IMR-90 (cell line): ENCODE data around the gene COL5A2. TPM values are rescaled to one million over a fixed set of nuclear protein-coding genes. Genes with fewer than 3 reads are reported as not detected.

Experiments used
- ATAC-seq: fragments of 200-7000 bp; cut with Tn5 transposase; 2 replicates; pipeline ENCODE4 v1.9.1; 2020; ENCODE audit warnings: low read depth, mild to moderate bottlenecking, moderate library complexity
- BruUV-seq: library from RNA; stranded (reverse); fragments of 400-500 nt; replicated peaks from 2 replicates; lab custom pipeline; 2021; lab: Mats Ljungman, UMichigan
- CTCF ChIA-PET: fragments of 300-600 bp; formaldehyde crosslinking; extraction: SDS; loops from one replicate; lab custom pipeline; 2021; ENCODE audit warnings: antibody characterized with exemption; lab: Yijun Ruan, JAX
- POLR2A ChIA-PET: fragments of 300-600 bp; sonication (Branson Sonifier 250); formaldehyde crosslinking; loops from one replicate; lab custom pipeline; 2022; ENCODE audit warnings: antibody characterized with exemption; ENCODE audit not compliant: unreplicated experiment; lab: Charles Lee
- DNase-seq: peaks from one replicate; pipeline ENCODE4 v3.0.0; 2013
- H2AFZ ChIP-seq: replicated peaks from 2 replicates; pipeline ENCODE3; 2013; ENCODE audit warnings: low read length, mild to moderate bottlenecking; ENCODE audit not compliant: poor library complexity
- H2AK5ac ChIP-seq: 2 replicates; pipeline ENCODE4 v1.6.1; 2013; ENCODE audit warnings: low read depth, low read length, inconsistent platforms
- H2AK9ac ChIP-seq: replicated peaks from 2 replicates; pipeline ENCODE3; 2013; ENCODE audit warnings: mild to moderate bottlenecking, low read depth, low read length, moderate library complexity; ENCODE audit not compliant: poor library complexity
- H2BK120ac ChIP-seq: 2 replicates; pipeline ENCODE4 v1.6.1; 2013; ENCODE audit warnings: low read depth, low read length, inconsistent platforms
- H2BK15ac ChIP-seq: 3 replicates; pipeline ENCODE4 v1.6.1; 2013; ENCODE audit warnings: low read depth, low read length, inconsistent platforms
- H2BK20ac ChIP-seq: 2 replicates; pipeline ENCODE4 v1.6.1; 2013; ENCODE audit warnings: low read depth, mild to moderate bottlenecking, inconsistent platforms, low read length, moderate library complexity
- H2BK5ac ChIP-seq: 2 replicates; pipeline ENCODE4 v1.6.1; 2013; ENCODE audit warnings: mild to moderate bottlenecking, low read depth, low read length, inconsistent platforms; ENCODE audit not compliant: poor library complexity, severe bottlenecking
- H3K14ac ChIP-seq: replicated peaks from 2 replicates; pipeline ENCODE4 v1.6.1; 2013; ENCODE audit warnings: low read depth, low read length, inconsistent platforms
- H3K18ac ChIP-seq: 2 replicates; pipeline ENCODE4 v1.6.1; 2013; ENCODE audit warnings: low read depth, low read length, control low read depth
- H3K23ac ChIP-seq: 2 replicates; pipeline ENCODE4 v1.6.1; 2013; ENCODE audit warnings: low read depth, low read length, inconsistent platforms
- H3K27ac ChIP-seq: 2 replicates; pipeline ENCODE4 v1.5.1; 2013; ENCODE audit warnings: mild to moderate bottlenecking, control low read depth, low read length; ENCODE audit not compliant: insufficient read depth
- H3K27me3 ChIP-seq: 2 replicates; pipeline ENCODE4 v1.6.1; 2013; ENCODE audit warnings: low read length; ENCODE audit not compliant: control insufficient read depth, insufficient read depth
- H3K36me3 ChIP-seq: 2 replicates; pipeline ENCODE4 v1.6.1; 2013; ENCODE audit warnings: low read length, mixed read lengths; ENCODE audit not compliant: control insufficient read depth, insufficient read depth
- H3K4ac ChIP-seq: 2 replicates; pipeline ENCODE4 v1.6.1; 2013; ENCODE audit warnings: low read depth, low read length, inconsistent platforms
- H3K4me1 ChIP-seq: 2 replicates; pipeline ENCODE4 v1.6.1; 2013; ENCODE audit warnings: low read length, mixed read lengths; ENCODE audit not compliant: control insufficient read depth, insufficient read depth
- H3K4me2 ChIP-seq: 2 replicates; pipeline ENCODE4 v1.6.1; 2013; ENCODE audit warnings: low read depth, mild to moderate bottlenecking, control low read depth, low read length, moderate library complexity
- H3K4me3 ChIP-seq: 2 replicates; pipeline ENCODE4 v1.5.1; 2013; ENCODE audit warnings: low read depth, mild to moderate bottlenecking, control low read depth, low read length, moderate library complexity; ENCODE audit not compliant: insufficient read depth
- H3K56ac ChIP-seq: 2 replicates; pipeline ENCODE4 v1.6.1; 2013; ENCODE audit warnings: low read length, inconsistent platforms; ENCODE audit not compliant: insufficient read depth; ENCODE audit errors: extremely low read depth
- H3K79me1 ChIP-seq, 2 experiments: 2 replicates each; pipeline ENCODE4 v1.6.1; 2013; ENCODE audit warnings: low read length in 2 of 2, inconsistent platforms in 1 of 2, low read depth in 1 of 2
- H3K9ac ChIP-seq: 2 replicates; pipeline ENCODE4 v1.6.1; 2013; ENCODE audit warnings: low read depth, low read length, control low read depth
- H3K9me1 ChIP-seq: 2 replicates; pipeline ENCODE4 v1.6.1; 2013; ENCODE audit warnings: low read length, inconsistent platforms; ENCODE audit not compliant: insufficient read depth
- H3K9me3 ChIP-seq: 2 replicates; pipeline ENCODE4 v1.6.1; 2013; ENCODE audit warnings: low read length; ENCODE audit not compliant: control insufficient read depth, insufficient read depth
- H4K20me1 ChIP-seq: 2 replicates; pipeline ENCODE4 v1.6.1; 2013; ENCODE audit warnings: low read length, inconsistent platforms; ENCODE audit not compliant: insufficient read depth
- H4K5ac ChIP-seq: 2 replicates; pipeline ENCODE4 v1.6.1; 2013; ENCODE audit warnings: mild to moderate bottlenecking, low read depth, low read length, control low read depth
- H4K8ac ChIP-seq, 2 experiments: 2 replicates each; pipeline ENCODE4 v1.6.1; 2013; ENCODE audit warnings: low read depth in 2 of 2, low read length in 2 of 2, control low read depth in 1 of 2, inconsistent platforms in 1 of 2
- H4K91ac ChIP-seq: 2 replicates; pipeline ENCODE4 v1.6.1; 2013; ENCODE audit warnings: low read depth, low read length, inconsistent platforms; ENCODE audit not compliant: insufficient read depth
- BHLHE40 ChIP-seq: fragments of 150-350 bp; IDR thresholded peaks from 2 replicates; pipeline ENCODE4 v1.6.1; 2016; ENCODE audit warnings: mild to moderate bottlenecking, low read depth, low read length
- CEBPB ChIP-seq: IDR thresholded peaks from 2 replicates; pipeline ENCODE4 v1.6.1; 2012; ENCODE audit warnings: low read depth, low read length, improper control_type of control experiment
- FOS ChIP-seq: fragments of 150-350 bp; IDR thresholded peaks from 2 replicates; pipeline ENCODE4 v1.6.1; 2016; ENCODE audit warnings: low read depth, low read length
- MAFK ChIP-seq: IDR thresholded peaks from 2 replicates; pipeline ENCODE4 v1.6.1; 2012; ENCODE audit warnings: low read depth, low read length, improper control_type of control experiment
- NFE2L2 ChIP-seq: fragments of 150-350 bp; IDR thresholded peaks from 2 replicates; pipeline ENCODE4 v1.6.1; 2016; ENCODE audit warnings: low read depth, mild to moderate bottlenecking, low read length
- POLR2A ChIP-seq: IDR thresholded peaks from 2 replicates; pipeline ENCODE4 v1.6.1; 2012; ENCODE audit warnings: mild to moderate bottlenecking, low read depth, low read length
- WGBS, 2 experiments: methylation state at CpG; one replicate each; pipeline versions ENCODE4 v1.1.5 to v1.1.7; 2013; ENCODE audit warnings: missing lambda C conversion rate in 2 of 2; ENCODE audit not compliant: insufficient read length in 1 of 2; ENCODE audit errors: extremely low coverage in 2 of 2; 5-methylcytosine and 5-hydroxymethylcytosine counted together
- dilution Hi-C: fragments of 300-500 bp; cut with HindIII; formaldehyde crosslinking; loops from one replicate; pipeline ENCODE4 v1.14.3; 2018; ENCODE audit warnings: low sequenced_read_pairs; ENCODE audit not compliant: unreplicated experiment
- in situ Hi-C: fragments of 300-500 bp; cut with MboI; formaldehyde crosslinking; loops from 3 replicates; pipeline ENCODE4 v1.14.3; 2019; ENCODE audit warnings: low sequenced_read_pairs, inconsistent platforms, mixed read lengths
- intact Hi-C: fragments of 100-400 bp; cut with micrococcal nuclease; formaldehyde crosslinking; loops from 2 replicates; pipeline ENCODE4 v1.10.0; 2022
- polyA plus RNA-seq, 3 experiments: library from polyadenylated mRNA; depleted of rRNA; stranded (reverse); fragments of >200 nt; gene quantifications; 2 replicates each; pipeline ENCODE4 v1.2.3, GENCODE V29; 2012; ENCODE audit warnings: low replicate concordance in 1 of 3
- total RNA-seq: library from RNA; depleted of rRNA; stranded (reverse); fragments of >200 nt; gene quantifications from 2 replicates; pipeline ENCODE4 v1.2.3, GENCODE V29; 2012

COL5A2 gene
- total and polyA plus RNA-seq, 2 of the 4 experiments (the other 2 are of a cell fraction) = 181 to 257 TPM

DNA sequence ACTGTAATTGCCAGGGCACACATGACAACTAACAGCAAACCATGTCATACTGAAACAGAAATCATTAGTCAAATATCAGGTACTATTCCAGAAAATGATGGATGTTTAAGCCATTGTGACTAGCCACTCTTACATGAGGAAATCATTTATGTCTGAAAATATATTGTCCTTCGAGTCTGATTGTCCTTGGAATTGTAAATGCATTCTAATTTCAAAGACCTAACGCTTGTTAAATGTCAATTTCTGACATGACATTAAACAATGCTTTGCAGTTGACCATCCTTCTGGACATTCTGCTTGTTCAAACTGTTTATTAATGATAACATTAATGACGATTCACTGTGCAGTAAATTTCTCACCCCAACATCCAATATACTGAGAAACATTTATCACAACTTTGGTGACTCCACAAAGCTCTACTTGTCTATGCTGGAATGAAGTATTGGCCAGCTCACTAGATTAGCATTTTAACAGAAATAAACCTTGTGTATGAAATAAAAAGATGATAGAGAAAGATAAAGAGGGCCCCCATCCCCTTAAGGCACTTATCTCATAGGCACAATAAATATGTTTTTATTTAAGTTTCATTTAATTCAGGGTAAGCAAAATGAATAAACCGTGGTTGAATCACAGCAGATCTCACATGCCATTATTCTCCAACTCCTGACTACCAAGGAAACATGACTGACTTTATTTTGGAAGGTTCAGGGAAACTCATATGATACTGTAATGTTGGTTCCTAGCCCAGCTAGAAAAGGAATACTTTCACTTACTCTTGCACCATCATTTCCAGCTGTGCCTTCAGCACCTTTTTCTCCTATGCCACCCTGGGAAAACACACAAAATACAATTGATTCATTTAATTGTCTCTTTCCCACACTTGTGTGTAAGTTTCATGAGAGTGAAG lies 123.1 kb downstream of the COL5A2 start:
- BruUV-seq = no TSS peak
- H3K27ac ChIP-seq = no peak overlapping the region; the same call in 1 of the 2 replicates
- ChIA-PET POLR2A (no interaction called here), CTCF (no interaction called here)
- peaks cover 2% of the 10 kb centered on the region; the same call in 1 of the 2 replicates for H3K4me1 ChIP-seq
- peak; percentile 19; the same call in 1 of the 2 replicates for ATAC-seq
- H2BK15ac ChIP-seq = peak overlapping the region; percentile 57; the same call in 1 of the 3 replicates
- H3K4ac ChIP-seq = peak overlapping the region; percentile 84
- H2AFZ ChIP-seq = no peak overlapping the region
- no peak overlapping the region for H3K4me3 ChIP-seq
- peak overlapping the region; percentile 30; the same call in 1 of the 2 replicates for H4K91ac ChIP-seq
- H4K20me1 ChIP-seq = no peaks in the 10 kb centered on the region
- H3K9ac ChIP-seq = no peak overlapping the region
- peak overlapping the region; percentile 77; the same call in 1 of the 2 replicates for H3K23ac ChIP-seq
- H3K79me1 ChIP-seq = peaks cover 21 to 38% of the 10 kb centered on the region in 2 experiments
- peak overlapping the region; percentile 18; the same call in 1 of the 2 replicates for H3K18ac ChIP-seq
- peak overlapping the region in 1 of 2 experiments; percentile 80; a peak in 2 of 4 replicates for H4K8ac ChIP-seq
- intact Hi-C loops = no loop called here
- peak overlapping the region; percentile 91 for H2BK5ac ChIP-seq
- peak; percentile 48 for DNase-seq
- no peak overlapping the region for H3K4me2 ChIP-seq
- TF ChIP-seq MAFK (no peak), NFE2L2 (no peak), CEBPB (no peak), FOS (no peak), POLR2A (no peak), BHLHE40 (no peak)
- dilution Hi-C loops = no loop called here
- H2AK9ac ChIP-seq = no peak overlapping the region
- H2BK120ac ChIP-seq = peak overlapping the region; percentile 78
- H3K27me3 ChIP-seq = no peaks in the 10 kb centered on the region
- peaks cover 42% of the 10 kb centered on the region for H3K36me3 ChIP-seq
- no peaks in the 10 kb centered on the region for H3K9me3 ChIP-seq
- in situ Hi-C loops = no loop called here
- peak overlapping the region; percentile 57; the same call in 1 of the 2 replicates for H2BK20ac ChIP-seq
- 0 out of 2 replicates have a peak overlapping the region, but pooled peaks have one; percentile 23 for H3K56ac ChIP-seq
- peaks cover 7% of the 10 kb centered on the region; the same call in 1 of the 2 replicates for H3K9me1 ChIP-seq
- peak overlapping the region; percentile 89 for H3K14ac ChIP-seq
- H2AK5ac ChIP-seq = peak overlapping the region; percentile 53
- WGBS, 2 experiments = no CpG with 5 or more reads among the region's 4 CpGs
- H4K5ac ChIP-seq = peak overlapping the region; percentile 9; the same call in 1 of the 2 replicates
